Measurements from ENCODE around the gene C2orf92.

C2orf92 gene

GRCh38 chr2:97742381-97742847 lies 72.9 kb downstream of the C2orf92 start:
- DNase-seq (ENCODE audit: low read depth in 2 of 2, low spot score in 1 of 2), result no peak

DNA sequence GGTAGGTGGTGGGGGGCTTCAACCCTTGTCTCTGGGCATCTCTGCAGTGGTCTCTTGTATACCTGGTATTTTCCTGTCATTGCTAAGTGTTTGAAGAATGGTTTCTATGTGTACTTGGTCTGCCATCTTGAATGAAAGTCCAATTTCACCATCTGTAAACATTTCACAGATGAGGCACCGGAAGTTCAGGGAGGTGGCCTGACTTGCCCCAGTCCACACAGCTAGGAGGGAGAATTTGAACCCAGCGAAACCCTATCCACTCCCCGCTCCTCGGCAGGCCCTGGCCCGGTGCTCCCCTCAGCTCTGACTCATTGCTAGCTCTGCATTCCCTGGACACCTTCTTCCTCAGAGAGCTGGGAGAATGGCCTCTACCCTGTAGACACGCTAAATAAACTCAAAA lies 74.4 kb downstream of the C2orf92 start:
- no peak for DNase-seq (ENCODE audit: low read depth in 2 of 2, low spot score in 1 of 2)

DNA sequence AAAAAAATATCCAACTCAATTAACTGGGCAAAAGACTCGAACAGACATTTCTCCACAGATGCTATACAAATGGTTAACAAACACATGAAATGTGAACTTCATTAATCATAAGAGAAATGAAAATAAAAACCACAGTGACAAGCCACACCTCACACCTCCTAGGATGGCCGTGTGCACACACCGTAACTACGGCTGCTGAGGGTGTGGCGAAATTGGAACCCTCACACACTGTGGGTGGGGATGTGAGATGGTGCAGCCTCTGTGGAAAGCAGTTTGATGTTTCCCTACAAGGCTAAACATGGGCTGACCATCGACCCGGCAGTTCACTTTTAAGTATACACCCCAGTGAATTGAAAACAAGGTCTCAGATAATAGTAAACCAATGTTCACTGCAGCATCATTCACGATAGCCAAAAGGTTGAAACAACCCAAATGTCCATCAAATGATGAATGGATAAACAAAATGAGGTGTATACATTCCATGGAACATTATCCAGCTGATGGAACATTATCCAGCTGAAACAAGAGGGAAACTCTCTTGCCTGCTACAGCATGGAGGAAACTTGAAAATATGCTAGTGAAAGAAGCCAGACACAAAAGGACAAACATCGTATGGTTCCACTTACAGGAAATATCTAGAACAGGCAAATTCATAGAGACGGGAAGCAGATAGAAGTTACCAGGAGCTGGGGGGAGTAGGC lies 76.1 kb downstream of the C2orf92 start:
- DNase-seq (ENCODE audit: low read depth in 2 of 2, low spot score in 1 of 2), result peak in 1 of 2 donors; percentile 22

- no peak for DNase-seq (ENCODE audit: low read depth in 2 of 2, low spot score in 1 of 2)
Observed at GRCh38 chr2:97747285-97747684, 77.8 kb downstream of the C2orf92 start.

DNA sequence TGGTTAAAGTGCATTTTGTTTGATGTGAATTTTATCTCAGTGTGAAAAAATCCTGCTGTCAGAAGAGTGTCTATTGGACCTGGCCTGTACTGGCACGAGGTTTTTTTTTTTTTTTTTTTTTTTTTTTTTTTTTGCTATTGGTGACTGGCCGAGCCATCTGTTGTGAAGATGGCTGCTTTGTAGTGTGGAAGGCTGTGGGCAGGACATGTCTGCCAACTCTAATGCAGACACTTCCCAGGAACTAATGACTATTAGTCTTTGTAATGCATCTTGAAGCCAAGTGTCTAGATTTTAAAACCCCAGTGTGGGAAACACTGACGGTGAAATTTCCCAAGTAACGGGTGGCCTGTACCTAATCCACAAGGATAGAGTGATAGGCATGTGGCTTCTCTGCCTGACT lies 78.2 kb downstream of the C2orf92 start:
- DNase-seq (ENCODE audit: low read depth in 2 of 2, low spot score in 1 of 2), result no peak

DNA sequence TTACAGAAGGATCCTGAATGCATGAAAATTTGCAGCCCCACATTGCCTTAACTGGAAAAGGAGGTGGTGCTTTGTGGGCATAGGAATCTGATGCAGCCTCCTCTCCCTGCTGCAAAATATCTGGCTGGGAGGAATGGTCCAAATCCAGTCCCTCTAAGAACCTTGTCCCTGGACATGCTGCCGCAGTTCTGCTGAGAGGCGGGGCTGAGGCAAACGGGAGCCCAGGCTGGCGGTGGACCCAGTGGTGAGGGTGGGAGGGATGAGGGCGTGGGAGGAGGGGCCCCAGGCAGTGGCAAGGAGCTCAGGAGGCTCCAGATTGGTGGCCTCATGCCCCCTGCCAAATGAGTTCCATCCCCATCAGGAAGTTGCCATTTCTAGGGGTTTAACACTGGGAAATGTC lies 80.1 kb downstream of the C2orf92 start:
- no peak for DNase-seq (ENCODE audit: low read depth in 2 of 2, low spot score in 1 of 2)

GRCh38 chr2:97750017-97750416 lies 80.5 kb downstream of the C2orf92 start:
- no peak for DNase-seq (ENCODE audit: low read depth in 2 of 2, low spot score in 1 of 2)

- DNase-seq (ENCODE audit: low read depth in 2 of 2, low spot score in 1 of 2), result no peak
Observed at GRCh38 chr2:97751752-97752151, 82.2 kb downstream of the C2orf92 start.

Measured in stimulated activated CD8-positive, alpha-beta memory T cell treated with anti-CD3 and anti-CD28 coated beads, Interleukin-4, amount 100 ng/mL, for 1 hour (primary cell).